Measurements from ENCODE around the gene GPR15LG.

Gene GPR15LG

DNA sequence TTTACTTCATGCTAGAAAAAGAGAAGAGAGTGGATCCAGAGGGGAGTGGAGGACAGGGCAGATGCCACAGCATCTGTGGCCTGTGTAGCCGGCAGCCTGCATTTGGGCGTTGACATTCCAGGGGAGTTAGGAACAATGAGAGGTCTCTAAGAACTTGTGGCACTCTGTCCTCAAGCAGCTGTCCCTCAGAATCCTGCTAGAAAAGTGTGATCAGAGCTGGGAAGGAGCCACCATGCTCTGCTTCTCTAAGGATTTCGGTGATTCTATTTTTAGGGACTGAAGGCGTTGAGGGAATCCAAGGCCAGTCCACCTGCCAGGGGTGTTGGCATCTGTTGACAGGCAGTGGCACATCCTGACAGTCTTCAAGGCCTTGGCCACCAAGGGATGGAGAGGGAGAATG lies 44.1 kb downstream of the GPR15LG start:
- no peak for FAIRE-seq

GRCh38 chr10:84221916-84222315 lies 48.3 kb downstream of the GPR15LG start:
- FAIRE-seq: no peak

DNA sequence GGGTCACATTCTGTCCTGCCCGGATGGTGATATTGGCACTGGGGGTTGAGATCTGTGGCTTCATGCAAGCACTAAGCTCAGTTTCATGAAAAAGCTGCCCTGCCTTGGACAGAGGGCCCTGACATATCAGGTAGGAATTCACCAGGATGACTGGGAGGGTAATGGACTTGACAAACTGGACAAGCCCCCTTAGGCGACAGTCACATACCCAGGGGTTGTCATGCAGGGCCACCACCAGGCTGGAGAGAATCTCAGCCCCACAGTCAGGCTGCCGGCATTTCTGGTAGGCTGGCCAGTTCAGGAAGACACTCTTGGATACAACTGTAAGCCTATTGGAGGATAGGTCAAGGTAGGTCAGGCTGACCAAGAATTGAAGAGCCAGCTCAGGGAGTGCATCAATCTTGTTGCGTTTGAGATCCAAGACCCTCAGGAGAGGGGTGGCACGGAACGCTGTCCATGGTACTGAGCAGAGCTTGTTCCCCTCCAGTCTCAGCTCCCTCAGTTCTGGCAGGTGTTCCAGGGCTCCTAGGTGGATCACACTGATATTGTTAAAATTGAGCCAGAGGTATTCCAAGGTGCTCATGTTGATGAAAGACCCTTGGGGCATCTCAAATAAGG lies 50.9 kb downstream of the GPR15LG start:
- FAIRE-seq: no peak

- FAIRE-seq: no peak
Measured at GRCh38 chr10:84225427-84226173, 52.0 kb downstream of the GPR15LG start, which contains the start of gene LRIT2. Gene LRIT2 (minus strand): TSS chr10:84225544. CDS start chr10:84225520, 24 bp downstream.

DNA sequence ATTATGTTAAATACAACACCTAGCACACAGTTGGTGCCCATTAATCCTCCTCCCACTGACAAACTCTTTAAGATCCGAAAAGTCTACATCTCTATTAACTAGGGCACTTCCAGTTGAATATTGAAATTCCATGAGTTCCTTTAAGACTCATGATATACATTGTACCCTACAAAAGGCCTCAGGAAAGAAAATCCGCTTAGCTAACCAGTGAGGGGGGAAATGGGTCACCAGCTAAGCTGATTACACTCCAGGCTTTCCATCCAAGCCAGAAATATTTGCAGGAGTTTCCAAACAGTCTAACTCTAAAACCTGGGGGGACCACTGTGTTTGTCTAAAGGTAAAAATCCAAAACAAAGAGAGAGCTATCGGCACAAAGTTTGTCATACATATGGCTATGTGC lies 53.0 kb downstream of the GPR15LG start:
- no peak for FAIRE-seq

DNA sequence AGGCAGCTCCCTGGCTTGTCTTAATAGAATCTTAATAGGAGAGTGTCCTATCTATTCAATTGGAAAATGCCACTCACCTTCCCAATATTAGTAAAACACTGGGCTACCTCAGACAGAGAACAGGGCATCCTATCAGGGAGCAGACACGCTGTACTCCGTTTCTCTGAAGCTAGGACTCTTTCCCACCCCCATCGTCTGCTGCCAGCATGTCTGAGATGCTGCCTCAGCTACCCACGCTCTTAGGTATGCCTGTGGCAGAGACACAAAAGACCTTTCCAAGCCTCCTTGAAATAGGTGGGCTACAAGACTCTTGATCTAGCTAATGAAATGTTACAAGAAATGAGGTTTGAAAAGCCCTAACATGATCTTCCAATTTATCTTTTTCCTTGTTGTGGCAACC lies 54.2 kb downstream of the GPR15LG start:
- no peak for FAIRE-seq

DNA sequence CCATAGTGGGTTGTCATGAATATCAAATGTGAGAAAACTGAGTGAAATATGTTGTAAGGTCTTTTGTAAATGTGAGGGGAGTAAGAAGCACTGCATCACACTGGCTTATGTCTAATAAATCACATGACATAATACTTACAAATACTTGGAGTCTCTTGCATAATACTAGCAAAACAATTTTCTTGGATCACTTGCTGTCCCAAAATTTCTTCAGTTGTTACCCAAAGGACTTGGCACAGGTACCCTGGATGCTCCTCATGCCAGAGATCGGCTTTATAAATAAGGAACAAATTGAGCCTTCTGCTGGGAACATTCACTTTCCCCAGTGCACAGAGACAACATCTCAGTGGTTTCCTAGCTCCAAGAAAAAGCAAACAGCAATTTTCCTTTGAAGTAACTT lies 56.8 kb downstream of the GPR15LG start:
- FAIRE-seq: no peak

DNA sequence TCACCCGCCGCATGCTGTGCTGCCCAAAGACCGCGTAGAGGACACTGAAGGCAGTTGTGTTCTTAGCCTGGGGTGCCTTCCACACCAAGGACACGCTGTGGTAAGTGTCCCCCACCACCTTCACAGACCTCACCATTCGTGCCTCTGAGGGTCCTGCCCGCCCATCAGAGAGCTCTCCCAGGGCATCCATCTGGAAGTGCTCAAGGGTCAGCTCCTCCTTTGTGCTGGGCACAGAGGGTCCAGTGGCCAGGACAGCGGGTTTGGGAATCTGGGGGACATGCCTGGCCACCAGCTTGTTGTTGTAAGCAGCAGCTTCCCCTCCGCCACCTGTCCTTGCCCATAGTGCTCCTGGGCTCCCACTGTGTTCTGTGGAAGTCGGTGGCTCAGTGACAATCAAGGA lies 58.8 kb downstream of the GPR15LG start:
- no peak for FAIRE-seq

DNA sequence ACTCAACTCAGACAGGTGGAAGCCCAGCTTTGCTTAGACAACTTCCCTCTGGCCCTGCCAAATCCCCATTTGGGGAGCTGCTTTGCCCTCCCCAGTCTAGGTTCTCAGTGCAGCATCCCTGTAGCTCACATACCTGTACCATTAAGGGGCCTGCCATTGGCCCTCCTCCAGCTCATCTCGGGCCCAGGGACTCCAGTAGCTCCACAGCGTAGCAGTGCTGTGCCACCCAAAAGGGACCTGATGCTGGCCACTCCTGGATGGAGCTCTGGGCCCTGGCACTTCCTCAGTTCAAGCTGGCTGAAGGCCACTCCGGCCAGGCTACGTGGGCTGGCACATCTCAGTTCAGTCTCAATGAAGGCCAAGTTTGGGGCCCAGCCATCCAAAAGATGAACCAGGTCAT lies 60.3 kb downstream of the GPR15LG start:
- no peak for FAIRE-seq

- FAIRE-seq: no peak
Measured at GRCh38 chr10:84234479-84234878, 60.9 kb downstream of the GPR15LG start.

All from colon (tissue), 2 donors.